Large intestine (tissue), 3 donors: Measurements from ENCODE around the gene KCNH4. TPM values are rescaled to one million over a fixed set of nuclear protein-coding genes. Genes with fewer than 3 reads are reported as not detected.

Experiments
- DNase-seq, 2 donors: peaks; one replicate each; pipeline versions ENCODE4 v3.0.0 to v3.0.0-alpha.2; 2013
- H3K27ac ChIP-seq: one replicate; pipeline ENCODE4 v1.5.1; 2013; ENCODE audit warnings: low read length
- H3K27me3 ChIP-seq: 2 replicates; pipeline ENCODE4 v1.6.1; 2013; ENCODE audit warnings: low read length; ENCODE audit not compliant: control insufficient read depth, insufficient read depth
- H3K36me3 ChIP-seq: 2 replicates; pipeline ENCODE4 v1.6.1; 2013; ENCODE audit warnings: low read length; ENCODE audit not compliant: control insufficient read depth, insufficient read depth
- H3K4me1 ChIP-seq: one replicate; pipeline ENCODE4 v1.6.1; 2013; ENCODE audit warnings: low read length; ENCODE audit not compliant: control insufficient read depth, insufficient read depth
- H3K4me3 ChIP-seq: one replicate; pipeline ENCODE4 v1.5.1; 2013; ENCODE audit warnings: low read length
- H3K9me3 ChIP-seq: one replicate; pipeline ENCODE4 v1.6.1; 2013; ENCODE audit warnings: mild to moderate bottlenecking, low read depth, low read length, moderate library complexity; ENCODE audit not compliant: control insufficient read depth
- WGBS: methylation state at CpG from one replicate; pipeline ENCODE4 v1.1.5; 2013; ENCODE audit warnings: low lambda C conversion rate; ENCODE audit not compliant: insufficient coverage; 5-methylcytosine and 5-hydroxymethylcytosine counted together
- polyA plus RNA-seq: library from polyadenylated mRNA; unstranded; fragments of 120-200 nt; gene quantifications from one replicate; pipeline ENCODE4 v1.2.1, GENCODE V29; 2013

Gene KCNH4
- polyA plus RNA-seq, 1 donor: 0.36 TPM

- Histone ChIP-seq H3K9me3 (no peaks in the 10 kb centered on the region), H3K4me3 (no peak overlapping the region), H3K4me1 (peaks cover 21% of the 10 kb centered on the region), H3K36me3 (peaks cover 66% of the 10 kb centered on the region), H3K27ac (no peak overlapping the region), H3K27me3 (no peaks in the 10 kb centered on the region)
- WGBS: no CpG with 5 or more reads among the region's 8 CpGs
- no peak for DNase-seq
Measured at GRCh38 chr17:42129109-42129837, 51.7 kb downstream of the KCNH4 start.

- Histone ChIP-seq H3K4me3 (no peak overlapping the region), H3K4me1 (peaks cover 9% of the 10 kb centered on the region), H3K27ac (no peak overlapping the region), H3K9me3 (no peaks in the 10 kb centered on the region), H3K27me3 (no peaks in the 10 kb centered on the region), H3K36me3 (peaks cover 63% of the 10 kb centered on the region)
- no CpG with 5 or more reads among the region's 6 CpGs for WGBS
- no peak for DNase-seq
Measured at GRCh38 chr17:42127414-42127813, 53.5 kb downstream of the KCNH4 start.

- peaks cover 63% of the 10 kb centered on the region for H3K36me3 ChIP-seq
- H3K27ac ChIP-seq: no peak overlapping the region
- no peaks in the 10 kb centered on the region for H3K9me3 ChIP-seq
- WGBS: no CpG with 5 or more reads among the region's 3 CpGs
- no peaks in the 10 kb centered on the region for H3K27me3 ChIP-seq
- DNase-seq: no peak
- no peak overlapping the region for H3K4me3 ChIP-seq
- peaks cover 13% of the 10 kb centered on the region for H3K4me1 ChIP-seq
Measured at GRCh38 chr17:42126836-42127235, 54.1 kb downstream of the KCNH4 start.

DNA sequence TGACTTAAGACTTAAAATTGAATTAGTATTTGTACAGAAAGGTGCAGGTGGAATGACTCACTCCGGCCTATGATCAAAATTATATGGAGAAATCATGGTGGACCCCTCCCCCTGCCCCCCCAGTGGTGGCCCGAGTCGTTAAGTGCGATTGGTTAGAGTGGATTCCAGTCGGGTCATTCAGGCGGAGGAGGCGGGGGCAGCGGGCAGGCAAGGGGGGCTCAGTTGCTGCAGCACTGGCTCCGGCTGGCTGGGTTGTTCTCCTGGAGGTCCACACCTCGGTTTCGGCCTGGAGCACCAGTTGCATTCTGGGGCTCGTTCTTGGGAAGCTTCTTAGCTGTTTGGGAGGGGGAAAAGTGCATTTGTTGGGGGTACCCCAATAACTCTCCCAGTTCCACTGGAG, 55.4 kb downstream of the KCNH4 start:
- no CpG with 5 or more reads among the region's 12 CpGs for WGBS
- no peak overlapping the region for H3K4me3 ChIP-seq
- H3K9me3 ChIP-seq: no peaks in the 10 kb centered on the region
- no peaks in the 10 kb centered on the region for H3K27me3 ChIP-seq
- no peak for DNase-seq
- peaks cover 58% of the 10 kb centered on the region for H3K36me3 ChIP-seq
- peaks cover 20% of the 10 kb centered on the region for H3K4me1 ChIP-seq
- no peak overlapping the region for H3K27ac ChIP-seq

DNA sequence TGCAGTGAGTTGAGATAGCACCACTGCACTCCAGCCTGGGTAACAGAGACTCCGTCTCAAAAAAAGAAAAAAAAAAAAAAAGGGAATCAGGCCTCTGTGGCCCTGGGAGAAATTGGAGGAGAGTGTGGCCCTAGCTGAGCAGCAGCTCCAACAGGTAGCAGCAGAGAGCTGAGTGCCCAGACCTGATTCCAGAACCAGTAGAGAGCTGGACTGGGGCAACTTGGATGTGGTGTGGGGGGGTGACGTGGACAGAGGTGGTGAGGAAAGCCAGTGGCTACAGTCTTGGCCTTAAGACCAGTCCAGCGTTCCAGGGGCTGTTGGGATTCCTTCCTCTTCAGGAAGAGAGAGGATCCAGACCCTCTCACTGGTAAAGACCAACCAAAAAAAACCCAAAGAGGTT, 56.7 kb downstream of the KCNH4 start:
- no peak for DNase-seq
- no peak overlapping the region for H3K4me3 ChIP-seq
- H3K9me3 ChIP-seq: no peaks in the 10 kb centered on the region
- H3K27ac ChIP-seq: no peak overlapping the region
- H3K27me3 ChIP-seq: no peaks in the 10 kb centered on the region
- peaks cover 48% of the 10 kb centered on the region for H3K36me3 ChIP-seq
- 100% methylated on average over 1 of the region's 3 CpGs for WGBS
- peaks cover 25% of the 10 kb centered on the region for H3K4me1 ChIP-seq

DNA sequence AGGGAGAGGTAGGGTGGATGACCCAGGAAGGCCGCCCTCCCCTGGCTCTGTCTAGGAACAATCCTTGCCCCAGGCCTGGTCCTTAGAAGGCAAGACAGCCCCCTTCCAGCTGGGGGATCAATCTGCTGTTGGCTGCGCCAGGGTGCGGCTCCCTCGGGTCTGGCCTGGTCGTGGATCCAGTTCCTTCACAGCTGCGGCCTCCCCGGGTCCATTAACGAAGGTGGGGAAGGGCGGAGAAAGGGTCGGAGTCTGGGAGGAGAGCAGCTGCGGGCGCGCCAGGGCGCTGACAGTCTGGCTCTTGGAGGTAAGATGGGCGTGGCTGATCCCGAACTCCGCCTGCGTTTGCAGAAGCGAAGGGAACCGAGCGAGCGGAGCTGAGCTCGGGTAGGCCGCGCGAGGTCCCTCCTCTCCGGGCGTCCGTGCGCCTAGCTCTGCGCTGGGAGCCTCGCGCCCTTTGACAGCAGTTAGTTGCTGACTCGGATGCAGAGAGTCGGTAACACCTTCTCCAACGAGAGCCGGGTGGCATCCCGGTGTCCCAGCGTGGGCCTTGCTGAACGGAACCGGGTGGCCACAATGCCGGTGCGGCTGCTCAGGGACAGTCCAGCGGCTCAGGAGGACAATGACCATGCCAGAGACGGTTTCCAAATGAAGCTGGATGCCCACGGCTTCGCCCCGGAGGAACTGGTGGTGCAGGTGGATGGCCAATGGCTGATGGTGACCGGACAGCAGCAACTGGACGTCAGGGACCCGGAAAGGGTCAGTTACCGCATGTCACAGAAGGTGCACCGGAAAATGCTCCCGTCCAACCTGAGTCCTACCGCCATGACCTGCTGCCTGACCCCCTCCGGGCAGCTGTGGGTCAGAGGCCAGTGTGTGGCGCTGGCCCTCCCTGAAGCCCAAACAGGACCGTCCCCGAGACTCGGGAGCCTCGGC, 58.3 kb downstream of the KCNH4 start, which contains the start of gene HSPB9:
Gene HSPB9 (plus strand): TSS at position 434 of the 933 bp plus-strand sequence. CDS start 47 bp downstream, at position 481.
- H3K27ac ChIP-seq: peak within 1 kb of the TSS; percentile 58
- H3K27me3 ChIP-seq: no peaks in the 10 kb centered on the region
- peaks cover 25% of the 10 kb centered on the region for H3K4me1 ChIP-seq
- H3K36me3 ChIP-seq: peaks cover 43% of the 10 kb centered on the region
- WGBS: no CpG with 5 or more reads among the region's 61 CpGs
- H3K9me3 ChIP-seq: no peaks in the 10 kb centered on the region
- DNase-seq: peak; percentile 82 to 92
- peak within 1 kb of the TSS; percentile 4 for H3K4me3 ChIP-seq

DNA sequence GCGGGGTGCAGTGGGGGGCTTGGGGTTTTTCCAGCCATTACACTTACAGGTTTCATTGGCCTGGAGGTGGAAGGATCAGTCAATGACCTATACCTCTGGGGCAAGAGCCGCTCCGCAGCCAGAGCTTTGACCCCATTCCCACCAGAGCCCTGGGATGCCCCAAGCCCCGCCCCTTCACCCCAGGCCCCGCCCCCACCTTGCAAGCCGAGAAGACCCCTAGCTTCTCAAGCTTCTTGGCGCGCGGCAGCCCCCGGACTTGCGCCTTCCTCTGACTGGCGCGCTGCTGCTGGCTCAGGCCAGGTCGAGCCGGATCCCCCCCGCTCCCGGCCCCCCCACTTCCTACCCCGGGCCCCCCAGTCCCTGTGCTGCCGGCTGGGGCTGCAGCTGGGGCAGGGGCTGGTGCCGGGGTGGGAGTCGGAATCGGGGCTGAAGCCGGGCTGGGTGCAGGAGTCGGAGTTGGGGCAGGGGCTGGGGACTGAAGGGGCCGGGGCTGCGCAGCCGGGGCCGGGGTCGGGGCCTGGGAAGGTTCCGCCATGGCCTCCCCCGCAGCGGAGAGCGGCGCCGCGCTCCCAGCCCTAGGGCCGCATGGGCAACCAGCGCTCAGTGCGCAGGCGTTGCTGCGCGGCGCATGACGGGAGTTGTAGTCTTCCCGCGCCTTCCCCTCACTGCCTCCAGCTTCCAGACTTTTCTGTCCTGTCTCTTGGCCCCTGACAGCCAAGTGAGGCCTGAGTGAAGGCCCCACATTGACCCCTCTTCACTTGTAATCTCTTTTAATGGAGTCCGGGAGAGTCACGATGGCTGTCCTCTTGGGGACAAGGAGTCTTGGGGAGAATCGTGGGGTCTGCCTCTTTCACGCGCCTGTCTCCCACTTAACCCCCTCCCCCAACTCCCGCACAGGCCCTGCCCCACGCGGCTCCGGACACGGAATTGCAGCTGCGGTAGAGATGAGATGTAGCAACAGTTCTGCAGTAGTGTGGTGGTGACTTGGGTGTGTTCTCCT, 59.9 kb downstream of the KCNH4 start, which contains the start of gene KAT2A:
Gene KAT2A (minus strand): TSS at position 598 of the 1,000 bp plus-strand sequence. CDS start 63 bp downstream, at position 535.
- Histone ChIP-seq H3K27me3 (no peaks in the 10 kb centered on the region), H3K4me1 (peaks cover 25% of the 10 kb centered on the region), H3K27ac (peak within 1 kb of the TSS; percentile 58), H3K36me3 (peaks cover 37% of the 10 kb centered on the region), H3K9me3 (no peaks in the 10 kb centered on the region), H3K4me3 (peak within 1 kb of the TSS; percentile 39)
- peak; percentile 78 to 82 for DNase-seq
- WGBS: no CpG with 5 or more reads among the region's 57 CpGs

DNA sequence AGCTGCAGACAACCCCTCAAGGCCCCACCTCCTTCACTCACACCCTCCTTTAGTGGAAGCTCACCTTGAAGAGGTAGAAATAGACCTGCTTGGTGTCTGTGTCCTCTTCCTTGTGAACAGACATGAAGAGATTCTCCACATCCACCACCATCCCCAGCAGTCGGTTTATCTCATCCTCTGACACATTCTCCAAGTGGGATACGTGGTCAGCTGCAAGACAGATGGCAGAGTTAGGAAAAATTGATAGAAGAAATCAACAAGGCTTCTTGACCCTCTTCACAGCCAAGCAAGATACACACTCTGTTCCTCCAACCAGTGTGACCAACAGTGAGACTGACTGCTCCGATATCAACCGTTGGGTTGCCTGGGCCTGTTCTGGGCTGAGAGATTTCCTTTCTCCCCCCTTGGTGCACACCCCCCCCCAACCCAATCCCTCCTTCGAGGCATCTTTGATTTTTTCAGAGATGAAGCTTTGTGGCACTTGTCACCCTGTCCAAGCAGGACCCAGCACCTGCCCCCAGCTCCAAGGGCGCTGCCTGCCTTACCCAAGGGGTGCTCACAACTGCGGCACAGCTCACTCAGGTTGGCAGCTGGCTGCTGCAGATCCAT, 60.7 kb downstream of the KCNH4 start:
- no peak for DNase-seq
- H3K27ac ChIP-seq: no peak overlapping the region
- H3K4me1 ChIP-seq: peaks cover 25% of the 10 kb centered on the region
- H3K27me3 ChIP-seq: no peaks in the 10 kb centered on the region
- WGBS: no CpG with 5 or more reads among the region's 7 CpGs
- peaks cover 37% of the 10 kb centered on the region for H3K36me3 ChIP-seq
- H3K4me3 ChIP-seq: peak overlapping the region; percentile 39
- no peaks in the 10 kb centered on the region for H3K9me3 ChIP-seq

- peaks cover 25% of the 10 kb centered on the region for H3K4me1 ChIP-seq
- no peak overlapping the region for H3K27ac ChIP-seq
Measured at GRCh38 chr17:42119301-42119700, 61.6 kb downstream of the KCNH4 start.

More at GRCh38 chr17:42119301-42119700, 61.6 kb downstream of the KCNH4 start:
- Histone ChIP-seq H3K27me3 (no peaks in the 10 kb centered on the region), H3K36me3 (peaks cover 38% of the 10 kb centered on the region), H3K9me3 (no peaks in the 10 kb centered on the region), H3K4me3 (no peak overlapping the region)
- no peak for DNase-seq
- WGBS: no CpG with 5 or more reads among the region's 18 CpGs
